GM18867 (cell line): ENCODE data around the gene PRKCI.
"Not testable (repeated sequence)": the region's sequence is repeated elsewhere in the genome, so short reads cannot be mapped to it uniquely, and the experiment has no call there.

Source experiments
- ATAC-seq: cut with Tn5 transposase; IDR thresholded peaks from one replicate; pipeline ENCODE4 v1.9.1; 2021; ENCODE audit warnings: mild to moderate bottlenecking, moderate library complexity; ENCODE audit not compliant: unreplicated experiment

Gene PRKCI

GRCh38 chr3:170221924-170222646 is at the start of gene PRKCI:
PRKCI (plus strand) TSS chr3:170222424; CDS start chr3:170222670, 246 bp downstream.
- ATAC-seq, result peak; percentile 97

- peak; percentile 33 for ATAC-seq
These were observed 43.6 kb upstream of the PRKCI start for GRCh38 chr3:170178651-170179050.

GRCh38 chr3:170179432-170179831 is 42.8 kb upstream of the PRKCI start:
- no peak for ATAC-seq

- ATAC-seq, result peak; percentile 20
These were observed 41.9 kb upstream of the PRKCI start for GRCh38 chr3:170180079-170180907.

GRCh38 chr3:170180908-170181885 is 41.0 kb upstream of the PRKCI start, which contains the start of gene PHC3:
PHC3 (minus strand) TSS chr3:170181733; CDS start chr3:170181715, 18 bp downstream.
- peak; percentile 74 for ATAC-seq

- no peak for ATAC-seq
These were observed 32.6 kb upstream of the PRKCI start for GRCh38 chr3:170189398-170190256.

DNA sequence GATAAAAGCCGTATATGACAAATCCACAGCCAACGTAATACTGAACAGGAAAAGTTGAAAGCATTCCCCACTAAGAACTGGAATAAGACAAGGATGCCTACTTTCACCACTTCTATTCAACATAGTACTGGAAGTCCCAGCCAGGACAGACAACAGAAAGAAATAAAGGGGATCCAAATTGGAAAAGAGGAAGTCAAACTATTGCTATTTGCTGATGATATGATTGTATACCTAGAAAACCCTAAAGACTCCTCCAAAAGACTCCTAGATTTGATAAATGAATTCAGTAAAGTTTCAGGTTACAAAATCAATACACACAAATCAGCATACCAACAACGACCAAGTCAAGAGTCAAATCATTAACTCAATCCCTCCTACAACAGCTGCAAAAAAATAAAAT is 26.5 kb upstream of the PRKCI start:
- not testable (repeated sequence) for ATAC-seq

- no peak for ATAC-seq
These were observed 25.4 kb upstream of the PRKCI start for GRCh38 chr3:170196833-170197232.

GRCh38 chr3:170200987-170201386 is 21.2 kb upstream of the PRKCI start:
- no peak for ATAC-seq

- no peak for ATAC-seq
These were observed 20.7 kb upstream of the PRKCI start for GRCh38 chr3:170201527-170201926.

- no peak for ATAC-seq
These were observed 18.8 kb upstream of the PRKCI start for GRCh38 chr3:170203457-170203856.

GRCh38 chr3:170204023-170204472 is 18.2 kb upstream of the PRKCI start:
- no peak for ATAC-seq

- ATAC-seq, result no peak
These were observed 17.7 kb upstream of the PRKCI start for GRCh38 chr3:170204509-170204908.

- ATAC-seq, result peak; percentile 63
These were observed 16.9 kb upstream of the PRKCI start for GRCh38 chr3:170205302-170205701.

GRCh38 chr3:170206164-170206762 is 16.0 kb upstream of the PRKCI start:
- ATAC-seq, result not testable (repeated sequence)

DNA sequence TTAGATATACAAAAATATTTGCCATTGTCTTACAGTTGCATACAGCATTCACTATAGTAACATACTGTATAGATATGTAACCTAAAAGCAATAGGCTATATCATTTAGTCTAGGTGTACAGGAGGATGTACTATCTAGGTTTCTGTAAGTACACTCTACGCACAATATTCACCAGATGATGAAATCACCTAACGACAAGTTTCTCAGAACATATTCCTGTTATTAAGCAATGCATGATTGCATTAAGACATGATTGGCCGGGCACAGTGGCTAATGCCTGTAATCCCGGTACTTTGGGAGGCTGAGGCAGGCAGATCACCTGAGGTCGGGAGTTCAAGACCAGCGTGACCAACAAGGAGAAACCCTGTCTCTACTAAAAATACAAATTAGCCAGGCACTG is 14.5 kb upstream of the PRKCI start:
- no peak for ATAC-seq

DNA sequence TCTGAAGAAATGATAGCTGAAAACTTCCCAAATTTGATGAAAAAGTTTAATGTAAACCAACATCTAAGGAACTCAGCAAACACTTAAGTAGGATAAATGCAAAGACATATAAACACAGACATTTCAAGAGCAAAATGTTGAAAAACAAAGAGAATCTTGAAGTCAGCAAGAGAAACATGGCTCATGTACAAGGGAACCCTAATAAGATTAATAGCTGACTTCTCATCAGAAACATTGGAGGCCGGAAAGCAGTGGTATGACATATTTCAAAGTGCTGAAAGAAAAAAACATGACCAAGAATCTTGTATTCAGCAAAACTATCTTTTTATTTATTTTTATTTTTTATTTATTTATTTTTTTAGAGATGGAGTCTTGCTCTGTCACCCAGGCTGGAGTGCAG is 10.6 kb upstream of the PRKCI start:
- no peak for ATAC-seq

GRCh38 chr3:170219850-170220249 is 2.4 kb upstream of the PRKCI start:
- ATAC-seq, result no peak

DNA sequence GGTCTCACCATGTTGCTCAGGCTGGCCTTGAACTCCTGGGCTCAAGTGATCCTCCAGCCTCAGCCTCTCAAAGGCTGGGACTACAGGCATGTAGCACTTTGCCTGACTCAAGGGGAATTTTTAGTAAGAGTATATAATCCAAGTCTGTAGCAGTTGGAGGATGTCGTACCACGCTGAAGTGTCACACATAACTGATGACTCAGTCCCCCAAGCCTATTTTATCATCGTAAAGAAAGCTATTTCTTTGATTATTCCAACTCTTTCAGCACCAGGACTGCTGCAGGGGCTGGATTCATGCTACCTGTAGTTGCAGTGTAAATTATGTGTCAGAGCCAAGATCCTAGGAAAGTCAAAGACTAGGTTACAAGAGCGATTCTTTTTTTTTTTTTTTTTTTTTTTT is 1.4 kb upstream of the PRKCI start:
- no peak for ATAC-seq
